NOMO-1 treated with dmso at 0.1 percent for 144 hours (cell line): ENCODE measurements around the gene CLMN.
A peak's percentile ranks its signal among the peaks of the same experiment; 100 is the strongest.

Experiments
- DNase-seq: peaks from one replicate; lab custom pipeline; 2025; ENCODE audit not compliant: unreplicated experiment; lab: John Stamatoyannopoulos, UW

The CLMN gene, protein sequence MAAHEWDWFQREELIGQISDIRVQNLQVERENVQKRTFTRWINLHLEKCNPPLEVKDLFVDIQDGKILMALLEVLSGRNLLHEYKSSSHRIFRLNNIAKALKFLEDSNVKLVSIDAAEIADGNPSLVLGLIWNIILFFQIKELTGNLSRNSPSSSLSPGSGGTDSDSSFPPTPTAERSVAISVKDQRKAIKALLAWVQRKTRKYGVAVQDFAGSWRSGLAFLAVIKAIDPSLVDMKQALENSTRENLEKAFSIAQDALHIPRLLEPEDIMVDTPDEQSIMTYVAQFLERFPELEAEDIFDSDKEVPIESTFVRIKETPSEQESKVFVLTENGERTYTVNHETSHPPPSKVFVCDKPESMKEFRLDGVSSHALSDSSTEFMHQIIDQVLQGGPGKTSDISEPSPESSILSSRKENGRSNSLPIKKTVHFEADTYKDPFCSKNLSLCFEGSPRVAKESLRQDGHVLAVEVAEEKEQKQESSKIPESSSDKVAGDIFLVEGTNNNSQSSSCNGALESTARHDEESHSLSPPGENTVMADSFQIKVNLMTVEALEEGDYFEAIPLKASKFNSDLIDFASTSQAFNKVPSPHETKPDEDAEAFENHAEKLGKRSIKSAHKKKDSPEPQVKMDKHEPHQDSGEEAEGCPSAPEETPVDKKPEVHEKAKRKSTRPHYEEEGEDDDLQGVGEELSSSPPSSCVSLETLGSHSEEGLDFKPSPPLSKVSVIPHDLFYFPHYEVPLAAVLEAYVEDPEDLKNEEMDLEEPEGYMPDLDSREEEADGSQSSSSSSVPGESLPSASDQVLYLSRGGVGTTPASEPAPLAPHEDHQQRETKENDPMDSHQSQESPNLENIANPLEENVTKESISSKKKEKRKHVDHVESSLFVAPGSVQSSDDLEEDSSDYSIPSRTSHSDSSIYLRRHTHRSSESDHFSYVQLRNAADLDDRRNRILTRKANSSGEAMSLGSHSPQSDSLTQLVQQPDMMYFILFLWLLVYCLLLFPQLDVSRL

GRCh38 chr14:95319312-95320077 lies at the start of gene CLMN:
TSS of gene CLMN (minus strand) at chr14:95319908. CDS start at chr14:95319792, 116 bp downstream.
- DNase-seq, result peak; percentile 61

GRCh38 chr14:95365401-95365800 lies 45.7 kb upstream of the CLMN start:
- DNase-seq, result no peak

DNA sequence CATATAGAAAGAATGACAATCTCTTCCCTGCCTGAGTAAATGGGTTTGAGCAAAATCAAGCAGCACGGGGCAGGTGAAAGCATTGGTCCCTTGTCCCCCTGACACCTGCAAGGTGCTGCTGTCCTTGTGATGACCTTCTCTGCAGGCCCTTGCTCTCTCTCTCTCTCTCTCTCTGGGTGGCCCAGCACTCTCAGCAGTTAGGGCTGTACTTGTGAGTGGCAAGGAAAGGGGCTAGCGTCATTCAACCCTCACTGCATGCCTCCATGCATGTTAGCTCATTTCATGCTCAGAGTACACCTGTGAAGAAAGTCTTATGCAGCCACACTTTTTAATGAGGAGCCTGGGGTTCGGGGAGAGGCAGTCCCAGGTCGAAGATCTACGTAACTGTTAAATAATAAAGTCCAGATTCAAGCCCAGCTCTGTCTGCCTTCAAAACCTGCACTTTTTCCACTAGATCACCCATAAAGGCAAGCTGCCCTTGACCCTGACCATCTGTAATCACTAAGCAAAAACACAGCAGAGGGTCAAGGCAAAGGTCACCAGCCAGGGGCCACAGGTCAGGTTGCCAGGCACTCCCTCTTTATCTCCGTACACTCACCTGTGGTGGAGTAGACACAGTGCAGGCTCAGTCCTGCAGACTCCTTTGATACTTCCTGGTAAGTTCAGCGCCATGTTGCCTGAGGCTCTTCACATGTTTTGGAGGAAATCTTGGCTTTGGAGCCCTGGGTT lies 44.9 kb upstream of the CLMN start:
- DNase-seq, result no peak

DNA sequence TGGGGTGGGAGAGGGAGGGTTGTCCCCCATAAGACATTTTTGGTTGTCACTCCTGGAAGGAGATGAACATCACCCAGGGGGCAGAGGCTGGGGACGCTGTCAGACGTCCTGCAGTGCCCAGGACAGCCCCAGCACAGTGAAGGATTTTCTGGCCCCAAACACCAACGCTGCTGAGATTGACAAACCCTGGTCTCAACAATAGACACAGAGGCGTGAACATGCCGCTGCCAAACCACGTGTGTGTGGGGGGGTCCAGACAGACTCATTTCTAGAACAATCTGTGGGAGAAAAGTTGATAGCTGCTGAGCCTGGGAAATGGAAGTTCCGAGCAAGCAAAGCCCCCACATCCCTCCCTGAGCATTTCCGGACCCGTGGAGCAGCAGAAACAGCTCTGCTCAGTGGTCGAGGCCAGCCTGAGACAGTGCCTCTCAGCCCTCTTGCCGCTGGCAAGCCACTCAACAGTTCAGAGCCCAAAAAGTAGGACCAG lies 43.8 kb upstream of the CLMN start:
- no peak for DNase-seq

- no peak for DNase-seq
Measured at GRCh38 chr14:95362138-95362494, 42.4 kb upstream of the CLMN start.

DNA sequence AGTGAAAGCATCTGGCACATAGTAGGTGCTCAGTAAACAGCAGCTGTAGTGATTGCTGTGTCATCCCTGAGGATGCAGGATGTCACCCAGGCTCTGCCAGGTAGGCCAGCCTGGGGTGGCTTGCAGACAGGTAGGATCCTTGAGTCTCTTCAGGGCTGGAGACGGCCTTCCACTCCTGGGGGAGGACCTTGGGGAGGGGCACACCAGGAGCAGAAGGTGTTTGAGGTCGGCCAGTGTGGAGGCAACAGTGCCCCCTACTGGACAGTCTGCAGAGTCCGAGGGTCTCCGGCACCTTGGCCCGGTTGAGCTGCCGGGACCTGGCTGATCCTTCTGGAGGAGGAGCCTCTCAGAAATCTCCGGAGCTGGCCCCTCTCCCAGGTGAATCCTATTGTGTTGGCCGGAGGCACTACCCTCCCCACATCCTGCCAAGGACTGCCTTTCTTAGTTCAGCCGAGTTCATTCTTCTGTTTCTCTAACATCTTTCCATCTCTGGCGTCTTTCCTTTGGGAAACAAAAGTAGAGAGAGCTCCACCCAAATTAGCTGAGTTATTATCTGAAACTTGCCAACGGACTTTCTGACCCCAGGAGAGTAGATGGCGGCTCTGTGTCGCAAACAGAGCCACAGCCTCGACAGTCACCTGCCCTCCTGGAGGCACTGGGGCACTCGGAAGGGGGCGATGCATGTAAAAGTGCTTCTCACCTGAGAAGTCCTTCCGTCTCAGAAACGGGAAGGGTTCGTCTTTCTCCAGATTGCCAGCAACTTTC lies 41.8 kb upstream of the CLMN start:
- DNase-seq, result peak; percentile 31

DNA sequence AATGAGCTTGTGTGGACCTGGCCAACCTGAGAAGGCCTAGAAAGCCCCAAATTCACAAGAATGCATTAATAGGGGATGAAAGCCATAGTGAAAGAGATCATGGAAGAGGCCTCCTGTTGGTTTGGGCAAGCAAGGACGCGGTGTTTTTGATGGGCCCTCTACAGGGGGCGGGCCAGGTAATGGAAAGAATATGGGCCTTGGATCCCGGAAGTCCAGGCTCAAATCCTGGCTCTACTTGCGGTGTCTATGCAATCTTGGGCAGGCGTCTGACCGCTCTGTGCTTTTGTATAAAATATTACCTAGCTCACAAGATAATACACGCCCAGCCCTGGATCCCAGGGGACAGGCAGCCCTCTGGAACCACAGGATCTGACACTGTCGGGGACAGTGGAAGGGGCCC lies 41.1 kb upstream of the CLMN start:
- DNase-seq, result no peak

DNA sequence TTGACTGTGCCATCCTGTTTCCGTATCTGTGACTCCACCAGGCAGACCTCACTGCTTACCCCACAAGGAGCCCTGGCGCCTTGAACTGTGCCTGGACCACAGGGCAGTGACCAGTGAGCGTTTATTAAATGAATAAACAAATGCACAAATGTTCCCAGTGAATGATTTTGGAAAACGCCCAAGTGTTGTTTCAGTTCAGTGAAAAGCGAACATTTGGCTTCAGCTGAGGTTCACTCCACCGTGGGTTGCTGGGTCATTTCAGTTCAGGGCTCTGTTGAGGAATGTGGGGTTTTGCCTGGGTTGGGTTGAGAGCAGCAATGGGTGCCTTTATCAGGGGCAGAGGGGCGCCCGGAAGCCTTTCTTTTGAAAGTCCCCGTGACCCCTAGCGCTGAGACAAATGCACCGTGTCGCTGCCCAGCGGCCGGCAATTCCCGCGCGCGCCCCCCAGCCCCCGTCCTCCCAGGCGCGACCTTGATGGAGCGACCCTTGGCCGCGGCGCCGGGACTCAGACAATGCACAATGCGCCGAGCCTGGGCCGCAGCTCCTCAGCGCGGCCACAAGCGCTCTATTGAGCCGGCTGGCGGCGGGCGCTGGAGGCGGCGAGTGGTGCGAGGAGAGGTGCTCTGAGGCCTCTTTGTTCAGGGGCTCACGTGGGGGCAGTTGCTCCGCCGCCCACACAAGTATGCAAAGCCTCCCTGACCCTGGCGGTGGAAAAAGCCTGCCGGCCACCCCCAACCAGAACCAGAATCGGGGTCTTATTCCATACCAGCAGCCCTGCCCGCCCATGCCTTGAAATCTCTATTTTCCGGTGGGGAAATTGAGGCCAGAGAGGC lies 40.5 kb upstream of the CLMN start:
- DNase-seq, result no peak

DNA sequence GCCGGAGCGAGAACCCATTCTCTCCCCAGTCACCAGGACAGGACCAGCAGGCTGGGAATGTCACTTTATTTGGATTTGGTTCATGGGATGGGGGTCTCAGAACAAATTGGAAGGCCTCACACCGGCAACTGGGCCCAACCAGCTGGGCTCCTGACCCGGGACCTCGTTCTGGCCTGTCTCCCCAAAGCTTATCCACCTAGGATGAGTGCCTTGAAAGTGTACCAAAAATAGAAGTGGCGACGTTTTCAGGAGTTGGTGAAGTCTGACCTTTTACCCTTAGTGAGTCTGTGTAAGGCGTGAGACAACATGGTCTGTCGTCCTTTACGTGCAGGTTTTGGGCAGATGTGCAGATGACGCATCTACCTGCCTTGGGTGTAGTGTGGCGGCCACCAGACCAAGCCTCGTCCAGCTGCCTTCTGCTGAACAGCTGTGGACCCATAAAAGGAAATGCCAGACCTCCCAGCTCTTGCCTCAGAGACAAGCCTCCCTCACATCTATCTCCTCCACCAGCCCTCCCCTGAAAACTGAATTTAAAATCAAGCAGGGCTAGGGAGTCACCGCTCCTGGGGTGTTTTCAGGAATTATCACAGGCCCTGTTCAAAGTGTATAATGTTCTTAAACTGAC lies 36.6 kb upstream of the CLMN start:
- no peak for DNase-seq

GRCh38 chr14:95355422-95355821 lies 35.7 kb upstream of the CLMN start:
- DNase-seq, result no peak

DNA sequence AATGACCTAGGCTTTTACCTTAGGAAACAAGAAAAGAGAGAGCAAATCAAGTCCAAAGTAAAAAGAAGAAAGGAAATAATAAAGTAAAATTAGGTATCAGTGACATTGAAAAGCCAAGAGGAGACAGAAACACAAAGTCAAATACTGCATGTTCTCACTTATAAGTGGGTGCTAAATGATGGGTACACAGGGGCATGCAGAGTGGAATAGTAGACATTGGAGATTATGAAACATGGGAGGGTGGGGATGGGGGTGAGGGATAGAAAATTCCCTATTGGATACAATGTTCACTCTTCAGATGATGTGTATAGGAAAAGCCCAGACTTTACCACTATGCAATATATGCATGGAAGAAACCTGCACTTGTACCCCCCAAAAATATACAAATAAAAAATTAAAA lies 35.1 kb upstream of the CLMN start:
- no peak for DNase-seq

- no peak for DNase-seq
Measured at GRCh38 chr14:95353664-95354063, 34.0 kb upstream of the CLMN start.

DNA sequence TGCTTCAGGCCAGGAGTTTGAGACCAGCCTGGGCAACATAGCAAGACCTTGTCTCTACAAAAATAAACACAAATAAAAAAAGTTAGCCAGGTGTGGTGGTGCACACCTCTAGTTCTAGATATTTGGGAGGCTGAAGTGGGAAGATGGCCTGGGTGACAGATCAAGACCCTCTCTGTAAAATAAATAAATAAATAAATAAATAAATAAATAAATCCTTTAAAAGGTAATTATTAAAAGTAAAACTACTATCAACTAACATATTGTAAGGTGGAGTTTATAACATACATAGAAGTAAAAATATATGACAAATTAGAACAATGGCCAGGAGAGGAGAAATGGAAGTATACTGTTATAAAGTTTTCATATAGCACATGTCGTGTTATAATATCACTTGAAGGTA lies 33.3 kb upstream of the CLMN start:
- DNase-seq, result no peak

DNA sequence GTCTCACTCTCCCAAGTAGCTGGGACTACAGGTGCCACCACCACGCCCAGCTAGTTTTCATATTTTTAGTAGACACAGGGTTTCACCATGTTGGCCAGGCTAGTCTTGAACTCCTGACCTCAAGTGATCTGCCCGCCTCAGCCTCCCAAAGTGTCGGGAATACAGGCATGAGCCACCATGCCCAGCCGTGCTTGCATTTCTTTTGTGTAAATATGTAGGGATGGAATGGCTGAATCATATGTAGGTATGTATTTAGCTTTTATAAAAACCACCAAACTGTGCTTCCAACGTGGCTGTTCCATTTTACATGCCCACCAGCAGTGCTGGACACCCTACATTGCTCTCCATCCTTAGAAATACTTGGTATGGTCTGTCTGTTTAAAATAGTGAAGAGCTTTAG lies 32.8 kb upstream of the CLMN start:
- DNase-seq, result no peak

GRCh38 chr14:95349241-95349640 lies 29.5 kb upstream of the CLMN start:
- no peak for DNase-seq

GRCh38 chr14:95348395-95349080 lies 28.8 kb upstream of the CLMN start:
- DNase-seq, result no peak

DNA sequence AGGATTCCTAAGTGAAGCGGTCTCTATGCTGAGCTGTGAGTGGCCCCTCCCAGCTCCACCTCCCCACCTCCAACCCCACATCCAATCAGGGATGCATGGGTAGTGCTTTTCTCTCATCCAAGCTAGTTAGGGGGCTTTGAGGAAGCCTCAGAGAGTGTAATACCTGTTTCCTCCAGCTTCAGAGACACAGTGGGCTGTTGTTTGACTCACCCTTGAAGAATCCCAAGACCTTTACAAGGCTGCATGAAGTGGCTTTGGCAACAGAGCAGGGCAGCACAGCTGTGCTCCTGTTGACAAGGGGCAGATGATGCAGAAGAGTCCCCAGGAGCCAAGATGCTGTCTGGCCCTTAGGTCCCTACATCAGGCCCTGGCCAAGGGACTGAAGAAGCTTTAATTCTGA lies 27.1 kb upstream of the CLMN start:
- no peak for DNase-seq

DNA sequence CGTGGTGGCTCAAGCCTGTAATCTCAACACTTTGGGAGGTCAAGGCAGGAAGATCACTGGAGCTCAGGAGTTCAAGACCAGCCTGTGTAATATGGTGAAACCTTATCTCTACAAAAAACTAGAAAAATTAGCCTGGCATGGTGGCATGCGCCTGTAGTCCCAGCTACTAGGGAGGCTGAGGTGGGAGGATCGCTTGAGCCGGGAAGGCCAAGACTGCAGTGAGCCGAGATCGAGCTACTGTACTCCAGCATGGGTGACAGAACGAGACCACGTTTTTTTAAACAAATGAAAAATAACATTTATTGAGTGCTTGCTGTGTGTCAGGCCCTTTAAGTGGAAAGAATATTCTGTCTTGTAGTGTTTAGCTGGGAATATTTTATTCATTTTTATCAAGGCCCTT lies 26.6 kb upstream of the CLMN start:
- DNase-seq, result no peak
